Stimulated activated CD4-positive, alpha-beta T cell treated with anti-CD3 and anti-CD28 coated beads, Interleukin-2, amount 100 ng/mL, for 4 hours (primary cell): ENCODE data around the gene TCFL5.

ENCODE experiments used
- DNase-seq: peaks from one replicate; pipeline ENCODE4 v3.0.0-alpha.2; 2020; ENCODE audit warnings: low read depth

The TCFL5 gene

DNA sequence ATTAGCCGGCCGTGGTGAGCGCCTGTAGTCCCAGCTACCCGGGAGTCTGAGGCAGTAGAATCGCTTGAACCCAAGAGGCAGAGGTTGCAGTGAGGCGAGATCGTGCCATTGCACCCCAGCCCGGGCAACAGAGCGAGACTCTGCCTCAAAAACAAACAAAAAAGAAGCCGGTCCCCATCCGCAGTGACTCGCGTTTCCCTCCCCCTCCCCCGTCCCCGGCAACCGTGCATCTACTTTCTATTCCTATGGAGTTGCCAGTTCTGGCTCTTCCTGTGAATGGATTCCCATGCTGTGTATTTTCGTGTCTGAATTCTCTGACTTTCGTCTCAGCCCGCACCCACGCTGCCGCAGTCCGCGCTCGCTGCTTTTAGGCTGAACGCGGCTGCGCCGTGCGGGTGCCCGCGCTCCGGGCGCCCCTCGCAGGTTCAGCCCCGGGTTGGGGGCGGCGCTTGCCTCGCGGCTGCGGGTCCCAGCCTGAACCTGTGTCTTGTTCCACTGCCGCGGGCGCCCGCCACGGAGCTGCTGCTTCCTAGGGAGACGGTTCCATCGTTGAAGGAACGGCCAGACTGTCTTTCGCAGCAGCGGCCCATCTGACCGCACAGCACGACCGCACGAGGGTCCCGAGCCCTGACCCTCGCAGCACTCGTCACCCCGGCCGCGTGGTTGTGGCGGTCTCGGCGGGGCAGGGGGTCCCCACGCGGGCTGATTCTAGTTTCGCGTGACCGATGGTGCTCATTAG is 66.4 kb downstream of the TCFL5 start:
- DNase-seq = peak; percentile 60

DNA sequence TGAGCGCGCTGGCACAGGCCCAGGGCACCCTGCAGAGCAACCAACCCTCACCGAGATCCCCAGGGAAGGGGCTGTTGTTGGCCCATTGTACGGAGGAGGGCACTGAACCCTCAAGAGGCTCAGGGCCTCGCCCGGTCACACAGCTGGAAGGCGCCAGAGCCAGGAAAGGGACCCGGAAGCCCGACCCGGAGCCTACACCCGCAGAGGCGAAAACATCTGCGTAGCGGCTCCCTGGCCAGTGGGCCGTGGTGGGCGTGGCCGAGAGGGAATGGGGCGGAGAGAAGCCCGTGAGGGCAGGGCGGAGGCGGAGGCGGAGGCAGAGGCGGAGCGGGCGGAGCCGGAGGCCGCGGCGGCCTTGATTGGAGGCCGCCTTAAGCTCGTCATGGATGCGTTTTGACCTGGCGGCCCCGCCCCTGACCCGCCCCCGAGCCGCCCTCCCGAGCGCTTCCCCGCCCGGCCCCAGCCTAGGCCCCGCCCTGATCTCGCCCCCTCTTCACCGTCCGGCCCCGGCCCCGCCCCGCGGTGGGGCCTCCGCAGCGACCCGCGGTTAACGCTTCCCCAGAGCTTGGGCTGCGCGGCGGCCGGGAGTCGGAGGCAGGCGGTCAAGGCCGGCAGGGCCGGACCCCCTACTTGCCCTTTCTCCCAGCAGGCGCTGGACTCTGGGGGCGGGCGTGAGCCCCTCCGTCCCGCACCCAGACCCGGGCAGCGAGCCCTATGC is 67.5 kb downstream of the TCFL5 start:
- DNase-seq = peak; percentile 84

DNA sequence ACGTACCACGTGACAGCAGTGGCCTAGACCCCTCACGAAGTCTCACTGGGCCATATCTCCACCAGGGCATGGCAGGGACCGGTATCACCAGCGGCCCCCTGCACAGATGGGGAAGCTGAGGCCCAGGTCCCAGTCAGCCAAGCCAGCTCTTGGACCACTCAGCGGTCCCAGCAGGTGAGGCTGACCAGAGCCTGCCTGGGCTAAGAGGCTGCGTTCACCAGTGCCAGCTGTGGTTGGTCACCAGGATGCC is 67.9 kb downstream of the TCFL5 start:
- DNase-seq = no peak

DNA sequence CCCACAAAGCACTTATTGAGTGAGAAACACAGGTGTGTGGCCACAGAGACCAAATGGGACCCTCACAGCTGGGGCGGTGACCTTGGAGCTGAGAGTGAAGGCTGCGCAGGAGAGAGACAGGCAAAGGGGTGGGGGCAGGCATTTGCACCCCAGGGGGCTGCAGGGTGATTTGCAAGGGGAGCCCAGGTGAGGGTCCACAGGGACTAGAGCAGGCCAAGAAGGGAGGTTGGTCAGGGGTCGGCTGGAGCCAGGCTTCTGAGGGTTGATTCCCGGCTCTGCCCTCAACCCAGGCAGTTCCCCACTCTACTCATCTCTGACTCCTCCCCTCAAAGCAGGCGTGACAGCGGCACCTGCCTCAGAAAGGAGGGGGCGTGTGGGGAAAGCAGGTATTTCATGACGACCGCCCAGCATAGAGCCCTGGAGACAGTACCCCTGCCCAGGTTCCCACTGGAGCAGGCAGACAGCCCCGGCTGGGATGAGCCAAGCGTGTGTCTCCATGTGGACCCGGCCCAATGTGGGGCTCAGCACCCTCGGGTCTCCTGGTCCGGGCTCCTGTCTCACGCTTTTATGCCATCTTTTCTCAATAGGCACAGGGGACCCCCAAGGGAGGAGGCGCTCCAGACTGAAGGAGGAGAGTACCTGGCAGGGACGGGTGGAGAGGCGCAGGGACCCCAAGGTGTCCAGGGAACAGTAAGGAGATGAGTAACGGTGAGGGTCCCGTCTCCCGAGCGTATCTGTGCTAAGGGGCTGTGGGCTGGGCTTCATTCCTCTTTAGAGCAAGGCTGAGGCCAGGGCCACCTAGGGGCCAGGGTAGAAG is 68.5 kb downstream of the TCFL5 start:
- DNase-seq = no peak

DNA sequence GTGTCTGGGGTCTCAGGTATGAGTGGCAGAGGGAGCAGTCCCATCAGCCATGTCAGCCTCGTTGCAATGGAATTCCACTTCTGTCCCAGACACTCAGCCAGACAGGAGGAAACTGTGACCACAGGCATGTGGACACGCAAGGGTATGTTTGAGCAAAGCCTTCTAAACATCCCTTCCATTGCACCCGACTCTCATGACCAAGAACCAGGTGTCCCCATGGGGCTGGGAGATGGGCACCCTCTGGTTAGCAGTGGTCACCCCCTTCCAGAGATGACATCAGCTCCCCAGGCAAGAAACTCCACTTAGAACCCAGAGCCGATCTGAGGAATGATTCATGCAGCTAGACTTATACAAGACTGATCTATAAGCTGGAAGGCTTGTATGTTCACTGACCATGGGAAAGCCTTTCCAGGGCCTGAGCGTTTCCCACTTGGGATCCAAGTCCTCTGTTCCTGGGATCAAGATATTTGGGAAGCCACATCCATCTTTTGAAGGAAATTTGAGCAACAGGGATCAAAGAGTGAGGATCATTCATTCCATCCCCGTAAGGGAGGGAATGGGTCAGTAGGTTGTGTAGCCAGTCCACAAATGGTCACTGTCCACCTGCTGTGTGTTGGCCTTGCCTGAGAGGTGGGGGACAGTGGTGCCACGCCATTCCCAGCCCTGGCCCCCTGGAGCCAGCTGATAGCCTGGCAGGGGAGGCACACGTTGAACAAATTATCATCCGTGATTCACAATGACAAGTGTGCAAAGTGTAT is 69.3 kb downstream of the TCFL5 start:
- no peak for DNase-seq

DNA sequence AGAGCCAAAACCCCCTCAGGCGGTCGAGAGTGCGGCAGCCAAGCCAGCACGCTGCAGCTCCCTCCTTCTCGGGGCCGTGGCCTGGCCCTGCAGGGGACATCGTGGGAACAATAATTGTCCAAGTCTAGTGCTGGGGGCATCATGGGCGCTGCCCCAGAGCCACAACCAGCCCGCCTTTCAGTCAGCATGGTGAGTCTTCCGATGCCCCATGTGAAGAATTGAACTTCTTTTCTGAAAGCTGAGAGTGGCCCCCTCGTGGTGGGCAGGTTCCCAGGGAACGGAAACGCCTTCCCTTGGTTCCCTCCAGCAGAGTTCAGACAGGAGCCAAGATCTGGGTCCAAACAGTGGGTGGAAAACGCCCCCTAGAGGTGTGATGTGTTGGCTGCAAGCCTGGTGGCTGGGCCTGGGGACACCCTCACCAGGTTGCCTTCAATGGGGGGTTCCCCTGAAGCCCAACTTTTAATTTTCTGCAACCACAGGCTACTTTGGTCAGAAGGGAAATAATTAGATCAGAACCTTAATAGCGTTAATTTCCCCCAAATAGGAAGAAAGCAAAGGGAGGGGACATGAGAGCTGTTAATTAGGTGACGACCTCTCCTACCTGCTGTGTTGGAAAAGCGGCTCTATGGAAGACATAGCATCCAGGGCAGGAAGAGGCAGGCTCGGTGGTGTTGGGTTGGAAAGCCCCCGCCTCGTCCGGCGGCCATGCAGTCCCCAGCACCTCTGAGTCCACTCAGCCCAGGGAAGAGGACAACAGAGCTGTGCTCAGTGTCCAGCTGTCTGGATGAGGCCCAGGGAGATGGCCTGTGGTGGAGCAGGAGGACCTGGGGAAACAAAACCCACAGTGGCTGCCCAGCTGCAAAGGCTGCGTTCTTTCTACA is 70.1 kb downstream of the TCFL5 start:
- DNase-seq = peak; percentile 63
